ENCODE measurements around the gene SLC7A7.
"Not testable (repeated sequence)": the region's sequence is repeated elsewhere in the genome, so short reads cannot be mapped to it uniquely, and the experiment has no call there.

SLC7A7 gene

DNA sequence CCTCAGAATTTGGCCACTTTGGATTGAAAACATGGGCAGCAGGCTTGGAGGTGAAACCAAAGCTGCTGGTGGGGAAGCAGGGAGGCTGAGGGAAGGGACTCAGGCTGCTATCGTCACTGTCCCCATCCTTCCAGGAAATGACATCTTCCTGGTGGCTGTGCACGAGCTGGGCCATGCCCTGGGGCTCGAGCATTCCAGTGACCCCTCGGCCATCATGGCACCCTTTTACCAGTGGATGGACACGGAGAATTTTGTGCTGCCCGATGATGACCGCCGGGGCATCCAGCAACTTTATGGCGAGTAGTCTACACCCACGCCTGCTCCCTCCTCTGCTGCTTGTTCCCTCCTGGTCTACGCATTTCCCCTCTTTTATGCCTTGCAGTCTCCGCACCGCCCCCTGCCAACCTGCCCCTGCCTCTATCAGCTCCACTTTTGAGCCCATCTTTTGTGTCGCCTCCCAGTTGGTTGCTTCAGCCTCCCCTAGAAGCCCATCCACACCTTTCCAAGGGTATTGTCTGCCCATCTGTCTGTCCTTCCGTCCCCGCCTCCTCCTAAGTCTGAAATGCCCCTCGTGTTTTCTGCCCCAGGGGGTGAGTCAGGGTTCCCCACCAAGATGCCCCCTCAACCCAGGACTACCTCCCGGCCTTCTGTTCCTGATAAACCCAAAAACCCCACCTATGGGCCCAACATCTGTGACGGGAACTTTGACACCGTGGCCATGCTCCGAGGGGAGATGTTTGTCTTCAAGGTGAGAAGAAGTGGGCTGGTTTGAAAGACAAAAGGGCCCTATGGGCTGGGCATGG lies 28.1 kb upstream of the SLC7A7 start:
- no peak for DNase-seq

DNA sequence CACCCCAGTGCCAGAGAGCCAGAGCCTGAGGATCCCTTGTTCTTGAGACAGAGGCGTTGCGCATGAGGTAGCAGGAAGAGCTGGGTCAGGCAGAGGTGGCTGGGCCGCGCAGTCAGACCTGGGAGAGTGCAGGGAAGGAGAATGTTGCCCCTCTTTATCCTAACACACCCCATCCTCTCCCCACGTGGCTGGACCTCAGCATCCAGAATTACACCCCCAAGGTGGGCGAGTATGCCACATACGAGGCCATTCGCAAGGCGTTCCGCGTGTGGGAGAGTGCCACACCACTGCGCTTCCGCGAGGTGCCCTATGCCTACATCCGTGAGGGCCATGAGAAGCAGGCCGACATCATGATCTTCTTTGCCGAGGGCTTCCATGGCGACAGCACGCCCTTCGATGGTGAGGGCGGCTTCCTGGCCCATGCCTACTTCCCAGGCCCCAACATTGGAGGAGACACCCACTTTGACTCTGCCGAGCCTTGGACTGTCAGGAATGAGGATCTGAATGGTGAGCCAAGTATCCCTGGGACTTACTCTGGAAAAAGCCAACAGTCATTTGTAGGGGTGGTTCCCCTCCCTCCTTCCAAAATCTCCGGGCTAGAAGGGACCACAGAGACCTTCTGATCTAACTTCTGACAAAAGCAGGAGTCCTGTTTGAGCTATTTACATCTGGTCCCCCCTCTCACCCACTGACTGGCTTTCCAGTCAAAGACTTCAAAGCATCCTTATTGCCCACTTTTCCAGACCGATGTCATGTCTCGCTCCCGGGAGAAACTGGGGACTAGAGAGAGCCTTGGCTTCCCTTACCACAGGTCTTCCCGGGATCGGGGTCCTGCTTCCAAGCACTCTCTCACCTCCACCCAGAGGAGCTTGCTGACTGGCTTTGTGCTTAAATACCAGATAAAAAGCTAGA lies 27.2 kb upstream of the SLC7A7 start:
- DNase-seq, result no peak

- DNase-seq, result no peak
These were observed 26.5 kb upstream of the SLC7A7 start for GRCh38 chr14:22841769-22842168.

DNA sequence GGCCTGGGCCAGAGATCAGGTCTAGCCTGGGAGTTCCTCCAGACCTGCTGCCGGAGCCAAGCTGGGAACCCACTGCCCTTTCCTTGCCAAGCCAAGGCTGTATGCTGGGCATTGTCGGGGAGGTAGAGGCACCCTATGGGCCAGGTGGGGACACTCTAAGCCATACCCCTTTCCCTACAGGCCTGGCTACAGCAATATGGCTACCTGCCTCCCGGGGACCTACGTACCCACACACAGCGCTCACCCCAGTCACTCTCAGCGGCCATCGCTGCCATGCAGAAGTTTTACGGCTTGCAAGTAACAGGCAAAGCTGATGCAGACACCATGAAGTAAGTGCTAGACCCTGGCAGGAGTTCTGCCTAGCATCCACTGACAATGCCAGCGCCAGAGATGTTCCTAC lies 26.1 kb upstream of the SLC7A7 start:
- DNase-seq, result no peak

DNA sequence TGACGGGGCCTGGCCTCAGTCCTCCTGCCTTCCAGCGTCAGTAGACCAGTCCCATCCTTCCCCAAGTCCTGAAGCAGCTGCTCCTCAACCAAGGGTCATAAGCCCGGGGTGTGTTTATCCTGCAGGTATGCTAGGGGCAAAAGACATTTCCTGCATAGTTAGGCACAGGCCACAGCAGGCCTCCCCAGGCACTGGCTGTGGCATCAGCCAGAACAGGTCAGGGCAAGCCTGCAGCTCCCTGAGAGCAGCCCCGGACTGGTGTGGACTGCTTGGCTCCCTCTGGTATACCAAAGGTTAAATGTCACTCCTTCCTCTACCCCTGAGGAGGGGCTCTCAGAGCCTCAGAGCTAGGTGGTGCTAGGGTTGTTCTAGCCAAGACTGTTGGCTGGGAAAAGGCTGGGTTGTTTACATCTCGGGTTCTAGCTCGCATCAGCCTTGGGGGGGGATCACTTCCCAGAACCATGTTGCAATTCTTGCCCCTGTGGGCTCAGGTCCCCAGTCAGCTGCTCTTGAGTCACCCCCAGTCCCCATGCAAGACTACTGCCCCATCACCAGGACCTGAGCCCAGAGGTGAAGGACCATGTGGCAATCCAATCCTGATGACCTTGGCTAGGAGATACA lies 24.0 kb upstream of the SLC7A7 start:
- no peak for DNase-seq

GRCh38 chr14:22838631-22839041 lies 23.4 kb upstream of the SLC7A7 start:
- DNase-seq, result no peak

DNA sequence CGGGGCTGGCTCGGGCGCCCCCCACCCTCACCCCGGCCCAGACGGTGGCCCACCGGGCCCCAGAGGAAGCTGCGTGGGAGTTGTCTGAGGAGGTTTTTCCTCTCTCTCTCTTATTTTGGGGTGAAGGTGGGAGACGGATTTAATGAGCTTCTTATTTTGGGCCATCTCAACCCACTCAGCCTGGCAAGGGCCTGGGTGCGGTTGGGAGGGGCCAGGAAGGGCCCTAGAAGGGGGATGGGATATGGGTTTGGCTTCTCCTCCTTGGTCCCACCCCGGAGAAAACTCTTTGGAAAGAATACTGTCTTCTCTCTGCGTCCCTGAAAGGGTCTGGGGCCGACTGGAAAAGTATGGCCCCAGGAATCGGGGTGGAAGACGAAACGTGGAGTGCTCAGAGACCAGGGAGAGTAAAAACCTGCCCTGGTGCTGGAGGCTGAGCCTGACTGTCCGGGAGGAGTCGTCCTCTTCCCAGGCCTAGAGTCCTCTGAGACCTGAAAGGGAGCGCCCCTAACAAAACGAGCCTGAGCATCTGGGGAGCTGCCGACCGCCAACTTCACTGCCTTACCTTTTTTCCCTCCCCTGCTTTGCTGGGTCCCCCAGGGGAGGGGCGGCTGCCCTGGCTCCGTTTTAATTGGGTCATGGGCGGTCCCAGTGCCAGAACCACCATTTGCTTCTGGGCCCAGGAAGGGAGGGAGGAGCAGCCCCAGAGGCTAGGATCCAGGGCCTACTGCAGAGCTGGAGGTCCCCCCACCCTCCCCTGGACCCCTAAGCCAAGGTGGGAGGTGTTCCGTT lies 22.7 kb upstream of the SLC7A7 start:
- DNase-seq, result no peak

- DNase-seq, result no peak
These were observed 22.0 kb upstream of the SLC7A7 start for GRCh38 chr14:22837114-22837749.

GRCh38 chr14:22836301-22837113 lies 21.3 kb upstream of the SLC7A7 start, which contains the start of gene MMP14:
TSS of gene MMP14 (plus strand) at chr14:22836585. CDS start at chr14:22836818, 233 bp downstream.
- no peak for DNase-seq

GRCh38 chr14:22835505-22835904 lies 20.3 kb upstream of the SLC7A7 start:
- no peak for DNase-seq

DNA sequence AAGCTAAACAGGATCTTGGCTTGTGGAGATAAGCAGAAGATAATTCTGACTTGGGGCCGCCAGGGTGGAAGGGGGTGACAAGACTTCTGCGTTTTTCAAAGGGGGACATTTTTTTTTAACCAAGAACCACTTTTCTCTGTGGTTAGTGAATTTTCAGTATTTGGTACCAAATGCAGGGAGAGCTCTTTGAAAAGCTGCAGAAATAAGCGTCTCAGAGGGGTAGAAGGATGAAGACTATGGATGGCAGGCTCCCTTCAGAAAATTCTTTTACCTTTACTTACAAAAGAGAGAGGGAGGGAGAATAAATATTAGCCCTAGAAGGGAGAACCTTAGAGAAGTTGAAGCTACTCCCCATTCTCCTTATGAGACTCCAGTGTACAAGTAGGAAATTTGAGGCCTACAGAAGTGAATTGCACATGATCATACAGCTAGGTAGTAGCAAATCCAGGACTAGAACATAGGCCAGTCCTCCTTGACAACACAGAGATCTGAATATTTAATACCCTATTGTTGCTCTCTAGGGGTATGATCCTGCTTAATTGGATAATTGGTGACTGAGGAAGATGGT lies 15.3 kb upstream of the SLC7A7 start:
- no peak for DNase-seq

DNA sequence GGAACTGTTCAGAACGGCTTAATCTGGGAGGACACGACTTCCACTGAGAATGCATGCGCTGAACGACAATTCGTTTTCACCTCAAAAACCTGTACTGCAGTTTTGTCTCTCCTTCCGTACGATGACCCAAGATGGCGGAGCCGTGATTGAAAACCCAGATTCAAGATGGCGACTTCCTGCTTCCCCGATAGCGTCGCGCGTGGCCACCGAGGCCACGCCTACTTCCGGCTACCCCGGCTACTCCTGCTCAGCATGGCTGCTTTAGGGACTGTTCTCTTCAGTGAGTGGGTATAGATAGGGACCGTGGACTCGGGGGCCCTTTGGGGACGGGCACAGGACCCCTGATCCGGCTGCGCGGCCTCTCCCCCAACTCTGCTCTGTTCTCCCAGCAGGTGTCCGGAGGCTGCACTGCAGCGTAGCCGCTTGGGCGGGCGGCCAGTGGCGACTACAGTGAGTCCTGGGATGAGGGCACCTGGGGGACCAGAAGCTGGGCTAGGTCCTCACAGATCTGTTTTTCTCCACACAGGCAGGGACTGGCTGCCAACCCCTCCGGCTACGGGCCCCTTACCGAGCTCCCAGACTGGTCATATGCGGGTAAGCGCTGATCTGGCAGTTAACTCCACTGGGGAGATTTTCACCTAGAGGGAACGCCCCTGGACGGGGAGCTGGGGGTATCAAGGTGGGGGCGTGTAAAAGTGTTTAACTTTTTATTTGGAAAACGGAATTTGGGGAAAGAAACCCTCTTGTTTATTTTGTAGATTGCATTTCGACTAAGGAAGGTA lies 14.6 kb upstream of the SLC7A7 start, which contains the start of gene MRPL52:
Gene MRPL52 (plus strand): TSS at position 227 of the 782 bp plus-strand sequence. CDS start 26 bp downstream, at position 253.
- peak; percentile 77 to 96 (median 88) for DNase-seq

GRCh38 chr14:22829076-22829660 lies 13.9 kb upstream of the SLC7A7 start:
- DNase-seq, result not testable (repeated sequence)

- no peak for DNase-seq
These were observed 9.6 kb upstream of the SLC7A7 start for GRCh38 chr14:22824711-22825359.

DNA sequence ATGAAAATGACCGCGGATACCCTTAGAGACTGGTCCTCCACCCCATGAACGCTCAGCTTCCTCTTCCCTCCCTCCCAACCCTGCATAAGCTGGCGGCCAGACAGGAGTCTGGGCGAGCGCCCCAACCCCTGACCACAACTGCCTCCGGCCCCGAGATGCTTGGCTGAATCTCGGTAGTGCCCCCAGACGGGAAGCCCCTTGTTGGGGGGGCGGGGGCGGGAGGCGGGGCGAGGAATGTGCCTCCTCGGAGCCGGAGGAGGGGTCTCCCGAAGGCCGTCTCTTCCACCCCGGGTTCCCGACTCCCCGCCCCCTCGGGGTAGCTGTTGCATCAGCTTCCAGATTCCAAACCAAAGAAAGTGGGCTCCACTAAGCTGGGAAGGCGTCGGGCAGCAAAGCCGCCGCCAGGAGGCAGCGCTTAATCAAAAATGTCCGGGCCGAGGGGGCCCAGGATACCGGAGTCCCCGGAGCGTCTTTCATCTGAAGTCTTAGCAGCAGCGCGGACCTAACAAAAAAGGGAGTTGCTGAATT lies 7.4 kb upstream of the SLC7A7 start:
- DNase-seq, result peak; percentile 29 to 75 (median 57)

DNA sequence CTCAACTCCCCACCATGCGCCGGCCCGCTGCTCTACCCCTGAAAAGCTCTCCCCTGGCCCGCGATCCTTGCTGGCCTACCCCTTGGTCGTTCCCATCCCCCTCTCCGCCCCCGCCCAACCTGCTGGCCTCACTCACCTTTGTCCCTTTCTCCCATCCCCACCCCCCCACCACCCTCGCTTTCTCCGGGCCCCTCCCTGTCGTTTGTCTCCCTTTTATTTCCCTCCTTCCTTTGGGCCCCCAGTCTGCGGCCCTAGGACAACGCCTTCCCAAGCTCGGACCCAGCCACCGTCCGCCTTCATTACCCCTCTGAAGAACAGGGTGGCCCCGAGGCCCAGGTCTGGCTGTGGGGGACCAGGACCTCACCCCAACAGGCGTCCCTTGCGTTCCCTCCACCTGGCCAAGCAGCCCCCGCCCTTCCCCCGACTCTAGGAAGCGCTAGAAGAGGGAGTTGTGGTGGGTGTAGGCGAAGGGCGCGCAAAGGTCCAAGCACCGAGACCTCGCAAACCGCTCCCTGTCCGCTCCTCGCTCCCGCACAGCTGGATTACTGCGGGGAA lies 6.9 kb upstream of the SLC7A7 start:
- no peak for DNase-seq

DNA sequence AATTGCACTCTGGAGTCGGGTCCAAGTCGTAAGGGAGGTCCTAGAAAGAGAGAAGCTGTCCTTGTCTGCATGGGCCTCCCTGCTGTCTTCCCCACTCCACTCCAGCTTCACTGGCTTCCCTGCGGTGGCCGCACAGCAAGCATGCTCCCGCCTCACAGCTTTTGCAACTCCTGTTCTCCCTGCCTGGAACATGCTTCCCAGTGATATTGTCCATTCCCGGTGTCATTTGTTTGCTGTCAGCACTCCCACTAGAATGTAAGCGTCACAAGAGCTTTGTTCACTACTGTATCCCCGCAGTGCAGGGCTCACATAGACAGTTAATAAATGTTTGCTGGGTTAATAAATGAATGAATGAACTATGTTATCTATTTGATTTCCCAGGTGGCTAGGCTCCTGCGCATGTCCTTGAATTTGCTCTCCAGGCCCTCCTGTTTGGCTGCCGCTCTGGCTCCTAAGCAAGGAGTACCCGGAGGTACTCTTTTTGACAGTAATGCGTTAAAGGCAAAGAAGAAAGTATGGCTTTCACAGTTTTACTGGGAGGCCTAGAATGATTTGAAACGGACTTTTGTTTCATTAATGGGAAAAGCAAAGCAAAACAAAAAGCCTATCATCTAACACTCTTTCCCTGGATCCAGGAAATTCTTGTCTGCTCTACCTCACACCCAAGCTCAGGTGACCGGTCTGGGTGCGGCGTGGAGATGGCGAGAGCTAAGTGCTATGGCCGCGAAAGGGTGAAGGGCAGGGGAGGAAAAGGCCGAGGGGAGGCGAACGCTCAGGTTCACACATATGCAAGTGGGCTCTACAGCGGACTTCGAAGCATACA lies 6.2 kb upstream of the SLC7A7 start:
- DNase-seq, result no peak
